Tongue (tissue), 2 donors: ENCODE data around the gene SPAG17. TPM values are rescaled to one million over a fixed set of nuclear protein-coding genes. Genes with fewer than 3 reads are reported as not detected.

ENCODE experiments used
- DNase-seq: peaks from one replicate; pipeline ENCODE4 v3.0.0-alpha.2; 2015
- total RNA-seq: library from RNA; depleted of rRNA; stranded (reverse); fragments of >200 nt; gene quantifications from one replicate; pipeline ENCODE4 v1.2.3, GENCODE V29; 2014

Gene SPAG17
- 1.1 TPM for total RNA-seq

- peak; percentile 88 for DNase-seq
Measured at GRCh38 chr1:118185084-118185832, at the start of gene SPAG17. TSS of gene SPAG17 (minus strand) at chr1:118185228. CDS start at chr1:118185157, 71 bp downstream.

- no peak for DNase-seq
Measured at GRCh38 chr1:118225471-118225870, 40.4 kb upstream of the SPAG17 start.

GRCh38 chr1:118223426-118223825, 38.4 kb upstream of the SPAG17 start:
- peak; percentile 73 for DNase-seq

- DNase-seq: no peak
Measured at GRCh38 chr1:118219438-118219837, 34.4 kb upstream of the SPAG17 start.

- DNase-seq: no peak
Measured at GRCh38 chr1:118217141-118217838, 32.3 kb upstream of the SPAG17 start.

GRCh38 chr1:118214866-118215265, 29.8 kb upstream of the SPAG17 start:
- no peak for DNase-seq

GRCh38 chr1:118210723-118211110, 25.7 kb upstream of the SPAG17 start:
- DNase-seq: no peak

- peak; percentile 64 for DNase-seq
Measured at GRCh38 chr1:118210051-118210722, 25.2 kb upstream of the SPAG17 start.

- peak; percentile 33 for DNase-seq
Measured at GRCh38 chr1:118209648-118210047, 24.6 kb upstream of the SPAG17 start.

- DNase-seq: no peak
Measured at GRCh38 chr1:118206966-118207365, 21.9 kb upstream of the SPAG17 start.

GRCh38 chr1:118204648-118205047, 19.6 kb upstream of the SPAG17 start:
- peak; percentile 93 for DNase-seq

- DNase-seq: no peak
Measured at GRCh38 chr1:118204105-118204504, 19.1 kb upstream of the SPAG17 start.

GRCh38 chr1:118202076-118202608, 17.1 kb upstream of the SPAG17 start:
- DNase-seq: no peak

GRCh38 chr1:118201524-118201923, 16.5 kb upstream of the SPAG17 start:
- DNase-seq: no peak

- no peak for DNase-seq
Measured at GRCh38 chr1:118200836-118201235, 15.8 kb upstream of the SPAG17 start.

- no peak for DNase-seq
Measured at GRCh38 chr1:118190561-118190960, 5.5 kb upstream of the SPAG17 start.

- DNase-seq: no peak
Measured at GRCh38 chr1:118189564-118189963, 4.5 kb upstream of the SPAG17 start.

- no peak for DNase-seq
Measured at GRCh38 chr1:118188411-118188810, 3.4 kb upstream of the SPAG17 start.

- DNase-seq: no peak
Measured at GRCh38 chr1:118186026-118186425, 998 bp upstream of the SPAG17 start.

- no peak for DNase-seq
Measured at GRCh38 chr1:118184739-118185083, 317 bp downstream of the SPAG17 start.

GRCh38 chr1:118183586-118183985, 1.4 kb downstream of the SPAG17 start:
- DNase-seq: no peak

- DNase-seq: no peak
Measured at GRCh38 chr1:118177998-118178397, 7.0 kb downstream of the SPAG17 start.

- DNase-seq: peak; percentile 43
Measured at GRCh38 chr1:118169016-118169415, 16.0 kb downstream of the SPAG17 start.
